Heart left ventricle (tissue), 16 donors: ENCODE measurements around the gene LIME1. TPM values are rescaled to one million over a fixed set of nuclear protein-coding genes. Genes with fewer than 3 reads are reported as not detected.
A peak's percentile ranks its signal among the peaks of the same experiment; 100 is the strongest.

Experiments used
- ATAC-seq, 4 donors: fragments of 200-7000 bp; cut with Tn5 transposase; one replicate each; pipeline ENCODE4 v1.9.1; 2020 to 2022; ENCODE audit warnings: moderate library complexity in 4 of 4, mild to moderate bottlenecking in 3 of 4, moderate number of reproducible peaks in 1 of 4
- DNase-seq, 5 donors: peaks; one replicate each; pipeline ENCODE4 v3.0.0-alpha.2; 2020
- H3K27ac ChIP-seq, 12 donors: fragments of 200-600 bp; sonication (generic) in 4 of 12; one replicate each; pipeline versions ENCODE4 v1.5.0 to v1.8.0; 2016 to 2022; ENCODE audit warnings: mild to moderate bottlenecking in 2 of 12
- H3K27me3 ChIP-seq, 9 donors: fragments of 200-600 bp; sonication (generic) in 2 of 9; one replicate each; pipeline versions ENCODE4 v1.5.1 to v1.8.0; 2016 to 2022; ENCODE audit warnings: mild to moderate bottlenecking in 3 of 9
- H3K36me3 ChIP-seq, 9 donors: fragments of 200-600 bp; sonication (generic) in 2 of 9; one replicate each; pipeline versions ENCODE4 v1.5.0 to v1.8.0; 2018 to 2022; ENCODE audit warnings: mild to moderate bottlenecking in 2 of 9
- H3K4me1 ChIP-seq, 12 donors: fragments of 200-600 bp; sonication (generic) in 4 of 12; one replicate each; pipeline versions ENCODE4 v1.5.0 to v1.8.0; 2016 to 2022; ENCODE audit warnings: mild to moderate bottlenecking in 3 of 12
- H3K4me3 ChIP-seq, 12 donors: fragments of 200-600 bp; sonication (generic) in 4 of 12; one replicate each; pipeline versions ENCODE4 v1.5.0 to v1.8.0; 2017 to 2022; ENCODE audit warnings: mild to moderate bottlenecking in 9 of 12, moderate library complexity in 4 of 12
- H3K9me3 ChIP-seq, 12 donors: fragments of 200-600 bp; sonication (generic) in 4 of 12; one replicate each; pipeline versions ENCODE4 v1.5.0 to v1.8.0; 2016 to 2022; ENCODE audit warnings: mild to moderate bottlenecking in 1 of 12
- POLR2A ChIP-seq, 2 donors: fragments of 450-650 bp; IDR thresholded peaks; one replicate each; pipeline ENCODE4 v1.6.1; 2017; ENCODE audit warnings: antibody characterized with exemption in 2 of 2, mild to moderate bottlenecking in 2 of 2, moderate library complexity in 2 of 2
- whole genome bisulfite sequencing, 4 donors: extraction: QIAGEN DNeasy Blood & Tissue Kit in 2 of 4; methylation state at CpG; one replicate each; pipeline versions ENCODE4 v1.1.5 to v1.1.7; 2013 to 2018; 5-methylcytosine and 5-hydroxymethylcytosine counted together
- intact Hi-C, 10 donors: fragments of 100-400 bp; cut with DNase I; formaldehyde crosslinking; loops; one replicate each; pipeline versions ENCODE4 v1.11.1 to v1.14.2; 2022
- polyA plus RNA-seq, 2 donors: library from polyadenylated mRNA; stranded (reverse); fragments of 200-250 nt; gene quantifications; one replicate each; pipeline ENCODE4 v1.2.3, GENCODE V29; 2013
- total RNA-seq, 9 donors: library from RNA; depleted of rRNA in 2 of 9; stranded (reverse); fragments of >200 nt in 2 of 9; fragmentation: NEBNext Ultra II Directional in 3 of 9; extraction: Animal tissue kit (Norgen Biotek cat#: 25700) in 3 of 9; gene quantifications; one replicate each; pipeline versions ENCODE4 v1.1.0 to v1.2.4, GENCODE V29; 2016 to 2023
- TF ChIP-seq, protein P1 (sequence below), 12 donors: fragments of 200-600 bp; sonication (generic) in 4 of 12; IDR thresholded peaks; one replicate each; pipeline versions ENCODE4 v1.5.0 to v1.8.0; 2018 to 2022; ENCODE audit warnings: antibody characterized with exemption in 12 of 12, mild to moderate bottlenecking in 5 of 12
- donor health status: ischemic (EF 13 %, LVEDD 7.1; RV severe dilation, severe dysfunction).
- donor health status: healthy with polysubstance abuse.
- donor health status: DM: no; HTN: yes; CAD: no.
- donor health status: DM: no; HTN: no; CAD: no.
- donor health status: ischemic (EF 25% LVEDD 6.9; RV normal size, moderate dysfunction).
- donor health status: ischemic (EF 25% LVEDD 5.7; RV mildly dilated, moderate dysfunction).
- donor health status: healthy.
- donor health status: DM: yes; HTN: yes; CAD: no.
- donor health status: ischemic (EF 35%, LVEDD 5.7; RV mildly dilated, moderate dysfunction).
- donor health status: nonischemic (EF 11% LVEDD 7.7; RV severe dilation, severe dysfunction).
- donor health status: DM: yes; HTN: yes; CAD: no.
- donor health status: PGD.
- donor health status: ischemic (EF 29% LVEDD 5.4; RV normal size, mild dysfunction).
- donor health status: nonischemic (EF 23%, LVEDD 6.1; RV moderate dilation, normal function).

The LIME1 gene
- total and polyA plus RNA-seq, 11 donors = 0.95 to 7.1 (median 3.4) TPM

DNA sequence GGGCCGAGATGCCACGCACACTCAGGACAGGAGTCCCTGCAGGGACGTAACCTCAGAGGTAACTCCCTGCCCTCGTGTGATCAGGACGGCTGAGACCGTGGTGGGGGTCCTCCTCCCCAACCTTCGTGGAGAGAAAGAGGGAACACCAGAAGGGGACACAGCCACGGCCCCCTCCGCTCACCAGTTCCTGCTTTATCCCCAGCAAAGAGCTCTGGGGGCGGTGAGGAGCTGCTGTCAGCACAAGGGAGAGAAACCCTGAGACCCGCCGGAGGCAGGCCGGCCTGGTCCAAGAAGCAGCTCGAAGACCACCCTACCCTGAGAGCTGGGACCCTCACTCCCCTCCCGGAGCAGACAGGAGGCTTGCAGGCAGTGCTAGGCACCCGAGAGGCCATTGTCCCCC, 47.5 kb downstream of the LIME1 start:
- peaks cover 4 to 38% (median 28%) of the 10 kb centered on the region in 12 donors for H3K4me1 ChIP-seq
- intact Hi-C loops = loop anchor here in 4 of 10 donors (10.0 kb wide), 1 partner anchor 191 kb away; the partner anchor contains the start of gene SAMD10 (in 4 of the 4)
- peaks cover 0 to 18% (median 0%) of the 10 kb centered on the region in 9 donors for H3K36me3 ChIP-seq
- DNase-seq = peak in 1 of 5 donors; percentile 26
- no peak overlapping the region for H3K27ac ChIP-seq
- H3K9me3 ChIP-seq = no peaks in the 10 kb centered on the region
- H3K27me3 ChIP-seq = no peaks in the 10 kb centered on the region
- 73 to 85% (median 78%) methylated on average over 11 to 16 of the region's 16 CpGs for WGBS, 4 donors
- TF ChIP-seq POLR2A (IDR thresholded peaks at IDR 0.05) = no peak
- TF ChIP-seq, protein P1, sequence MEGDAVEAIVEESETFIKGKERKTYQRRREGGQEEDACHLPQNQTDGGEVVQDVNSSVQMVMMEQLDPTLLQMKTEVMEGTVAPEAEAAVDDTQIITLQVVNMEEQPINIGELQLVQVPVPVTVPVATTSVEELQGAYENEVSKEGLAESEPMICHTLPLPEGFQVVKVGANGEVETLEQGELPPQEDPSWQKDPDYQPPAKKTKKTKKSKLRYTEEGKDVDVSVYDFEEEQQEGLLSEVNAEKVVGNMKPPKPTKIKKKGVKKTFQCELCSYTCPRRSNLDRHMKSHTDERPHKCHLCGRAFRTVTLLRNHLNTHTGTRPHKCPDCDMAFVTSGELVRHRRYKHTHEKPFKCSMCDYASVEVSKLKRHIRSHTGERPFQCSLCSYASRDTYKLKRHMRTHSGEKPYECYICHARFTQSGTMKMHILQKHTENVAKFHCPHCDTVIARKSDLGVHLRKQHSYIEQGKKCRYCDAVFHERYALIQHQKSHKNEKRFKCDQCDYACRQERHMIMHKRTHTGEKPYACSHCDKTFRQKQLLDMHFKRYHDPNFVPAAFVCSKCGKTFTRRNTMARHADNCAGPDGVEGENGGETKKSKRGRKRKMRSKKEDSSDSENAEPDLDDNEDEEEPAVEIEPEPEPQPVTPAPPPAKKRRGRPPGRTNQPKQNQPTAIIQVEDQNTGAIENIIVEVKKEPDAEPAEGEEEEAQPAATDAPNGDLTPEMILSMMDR (IDR thresholded peaks at IDR 0.05) = no peak
- no peak for ATAC-seq
- no peak overlapping the region for H3K4me3 ChIP-seq

DNA sequence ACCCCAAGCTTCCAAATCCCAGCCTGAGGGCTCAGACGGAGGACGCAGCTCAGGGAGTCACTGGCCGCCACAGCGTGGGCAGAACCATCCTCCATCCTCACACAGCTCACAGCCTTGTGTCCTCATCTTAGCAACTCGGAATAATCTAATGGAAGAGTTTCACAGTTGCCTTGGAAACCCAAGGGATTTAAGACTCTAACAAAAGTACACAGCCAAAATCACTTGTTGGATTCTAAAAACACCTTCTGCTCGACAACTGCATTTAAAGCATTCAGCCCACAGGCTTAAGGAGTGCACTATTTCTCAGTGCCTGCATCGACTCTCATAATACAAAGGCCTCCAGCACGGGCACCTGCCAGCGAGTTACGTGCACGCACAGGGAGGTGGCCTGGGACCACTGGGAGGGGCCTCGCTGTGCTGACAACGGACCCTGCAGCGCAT, 49.2 kb downstream of the LIME1 start:
- Histone ChIP-seq H3K36me3 (peaks cover 0 to 36% (median 16%) of the 10 kb centered on the region in 9 donors), H3K9me3 (no peaks in the 10 kb centered on the region), H3K4me1 (peaks cover 4 to 50% (median 39%) of the 10 kb centered on the region in 12 donors), H3K27ac (peak overlapping the region in 6 of 12 donors; percentile 76 to 93 (median 86)), H3K27me3 (no peaks in the 10 kb centered on the region), H3K4me3 (no peak overlapping the region)
- TF ChIP-seq, protein P1 (IDR thresholded peaks at IDR 0.05) = no peak
- no peak for TF ChIP-seq POLR2A (IDR thresholded peaks at IDR 0.05)
- ATAC-seq (no peak), DNase-seq (peak in 1 of 5 donors; percentile 8)
- WGBS, 4 donors = 56 to 66% (median 62%) methylated on average over 12 to 14 of the region's 14 CpGs
- intact Hi-C loops = loop anchor here (2.0 to 10.0 kb wide), 6 partner anchors 42 to 189 kb away; partner anchors contain the start of genes ABHD16B (in 5 of the 10), SAMD10 (in 4 of the 10), TPD52L2 (in 4 of the 10) and ZBTB46 (in 1 of the 10)

DNA sequence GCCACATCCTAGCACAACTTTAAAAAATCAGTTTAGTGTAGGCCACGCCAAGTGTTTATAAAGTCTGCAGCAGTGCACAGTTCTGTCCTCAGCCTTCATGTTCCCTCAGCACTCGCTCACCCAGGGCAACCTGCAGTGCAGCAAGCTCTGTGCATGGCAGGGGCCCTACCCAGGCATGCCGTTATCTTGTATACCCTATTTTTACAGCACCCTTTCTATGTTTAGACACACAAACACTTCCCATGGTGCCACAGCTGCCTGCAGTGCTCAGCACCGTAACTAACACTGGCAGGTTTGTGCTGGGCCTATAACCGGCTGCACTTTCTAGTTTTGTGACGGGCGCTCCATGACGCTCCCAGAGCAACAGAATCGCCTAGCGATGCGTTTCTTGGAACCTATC, 50.8 kb downstream of the LIME1 start:
- peak in 1 of 2 donors; percentile 16 for TF ChIP-seq POLR2A (IDR thresholded peaks at IDR 0.05)
- TF ChIP-seq, protein P1 (IDR thresholded peaks at IDR 0.05) = no peak
- H3K27me3 ChIP-seq = no peaks in the 10 kb centered on the region
- H3K4me1 ChIP-seq = peaks cover 4 to 64% (median 54%) of the 10 kb centered on the region in 12 donors
- peak overlapping the region; percentile 60 to 98 (median 85) for H3K27ac ChIP-seq
- peaks cover 0 to 36% (median 17%) of the 10 kb centered on the region in 9 donors for H3K36me3 ChIP-seq
- peak; percentile 89 to 94 (median 93) for ATAC-seq
- intact Hi-C loops = loop anchor here (2.0 to 10.0 kb wide), 6 partner anchors 40 to 187 kb away; partner anchors contain the start of genes ABHD16B (in 5 of the 10), SAMD10 (in 4 of the 10), TPD52L2 (in 4 of the 10) and ZBTB46 (in 1 of the 10)
- peak; percentile 59 to 88 (median 66) for DNase-seq
- WGBS, 4 donors = 40 to 60% (median 54%) methylated on average over 11 of the region's 11 CpGs
- H3K9me3 ChIP-seq = no peaks in the 10 kb centered on the region
- H3K4me3 ChIP-seq = peak overlapping the region in 7 of 12 donors; percentile 6 to 38 (median 24)

DNA sequence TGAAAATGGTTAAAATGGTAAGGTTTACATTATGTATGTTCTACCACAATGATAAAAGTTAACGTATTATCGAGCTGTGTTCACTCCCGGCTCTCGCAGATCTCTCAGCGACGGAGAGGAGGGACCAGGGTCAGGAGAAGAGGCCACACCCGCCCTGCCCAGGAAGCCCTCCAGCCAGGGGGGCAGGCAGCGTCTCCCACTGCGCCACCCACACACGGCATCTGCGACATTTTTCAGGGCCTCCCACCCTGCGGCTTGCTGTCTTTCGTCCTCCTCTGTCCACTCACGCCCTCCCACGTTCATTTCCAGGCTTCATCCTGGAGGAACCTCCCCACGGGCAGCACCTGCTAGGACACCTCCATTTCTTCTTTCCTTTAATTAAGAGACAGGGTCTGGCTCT, 51.3 kb downstream of the LIME1 start:
- WGBS, 4 donors = 31 to 35% (median 34%) methylated on average over 16 of the region's 16 CpGs

More for the DNA sequence above, 51.3 kb downstream of the LIME1 start:
- TF ChIP-seq, protein P1 (IDR thresholded peaks at IDR 0.05) = no peak
- no peak for TF ChIP-seq POLR2A (IDR thresholded peaks at IDR 0.05)
- Histone ChIP-seq H3K27me3 (no peaks in the 10 kb centered on the region), H3K4me3 (peak overlapping the region in 8 of 12 donors; percentile 6 to 38 (median 18)), H3K27ac (peak overlapping the region; percentile 54 to 98 (median 85)), H3K36me3 (peaks cover 0 to 36% (median 17%) of the 10 kb centered on the region in 9 donors), H3K4me1 (peaks cover 4 to 68% (median 55%) of the 10 kb centered on the region in 12 donors), H3K9me3 (no peaks in the 10 kb centered on the region)
- DNase-seq (peak in 1 of 5 donors; percentile 48), ATAC-seq (peak; percentile 7 to 32 (median 21))
- intact Hi-C loops = loop anchor here (2.0 to 10.0 kb wide), 6 partner anchors 40 to 187 kb away; partner anchors contain the start of genes ABHD16B (in 5 of the 10), SAMD10 (in 4 of the 10), TPD52L2 (in 4 of the 10) and ZBTB46 (in 1 of the 10)
